CD14-positive monocyte (primary cell): ENCODE results near the gene SMARCB1. TPM values are rescaled to one million over a fixed set of nuclear protein-coding genes. Genes with fewer than 3 reads are reported as not detected.

Source experiments
- DNase-seq, 3 donors: peaks; one replicate each; pipeline ENCODE4 v3.0.0-alpha.2; 2011 to 2022
- H2AFZ ChIP-seq: 2 replicates; pipeline ENCODE4 v1.6.0; 2012; ENCODE audit warnings: mild to moderate bottlenecking, low read depth, low read length, inconsistent platforms; ENCODE audit not compliant: insufficient read depth, poor library complexity, severe bottlenecking
- H3K27ac ChIP-seq, 2 donors: 1 replicate in 1 of 2; 2 replicates in 1 of 2; pipeline ENCODE4 v1.5.1; 2012 to 2013; ENCODE audit warnings: low read length in 2 of 2, control low read depth in 1 of 2, inconsistent platforms in 1 of 2, low read depth in 1 of 2, mild to moderate bottlenecking in 1 of 2
- H3K27me3 ChIP-seq, 2 donors: one replicate each; pipeline versions ENCODE4 v1.6.0 to v1.6.1; 2011 to 2013; ENCODE audit warnings: low read length in 2 of 2; ENCODE audit not compliant: control insufficient read depth in 2 of 2, insufficient read depth in 2 of 2
- H3K36me3 ChIP-seq, 2 donors: replicated peaks in 1 of 2; 1 replicate in 1 of 2; 2 replicates in 1 of 2; pipeline versions ENCODE4 v1.5.1 to v1.6.1; 2012 to 2013; ENCODE audit warnings: low read length in 2 of 2, control low read depth in 1 of 2, inconsistent platforms in 1 of 2, mild to moderate bottlenecking in 1 of 2; ENCODE audit not compliant: insufficient read depth in 2 of 2, control insufficient read depth in 1 of 2
- H3K4me1 ChIP-seq, 2 donors: 1 replicate in 1 of 2; 2 replicates in 1 of 2; pipeline versions ENCODE4 v1.5.1 to v1.6.1; 2012 to 2013; ENCODE audit warnings: low read length in 2 of 2, control low read depth in 1 of 2, inconsistent platforms in 1 of 2, mild to moderate bottlenecking in 1 of 2, moderate library complexity in 1 of 2; ENCODE audit not compliant: insufficient read depth in 2 of 2, control insufficient read depth in 1 of 2
- H3K4me2 ChIP-seq: replicated peaks from 2 replicates; pipeline ENCODE3; 2012; ENCODE audit warnings: low read length, moderate library complexity, mild to moderate bottlenecking; ENCODE audit not compliant: poor library complexity, severe bottlenecking; ENCODE audit errors: extremely low read depth
- H3K4me3 ChIP-seq, 3 experiments: fragments of 200-600 bp in 1 of 3; sonication (generic) in 1 of 3; replicated peaks in 1 of 3; 1 replicate in 2 of 3; 2 replicates in 1 of 3; pipeline ENCODE4 v1.5.1; 2011 to 2013; ENCODE audit warnings: low read length in 3 of 3, mild to moderate bottlenecking in 3 of 3, control low read depth in 2 of 3, low read depth in 2 of 3, inconsistent platforms in 1 of 3, moderate library complexity in 1 of 3
- H3K79me2 ChIP-seq: 2 replicates; pipeline ENCODE4 v1.6.0; 2012; ENCODE audit warnings: mild to moderate bottlenecking, control low read depth, inconsistent platforms, low read length, moderate library complexity; ENCODE audit not compliant: insufficient read depth
- H3K9ac ChIP-seq: 2 replicates; pipeline ENCODE4 v1.6.0; 2017; ENCODE audit warnings: low read length, mild to moderate bottlenecking; ENCODE audit not compliant: insufficient read depth, poor library complexity, severe bottlenecking
- H3K9me3 ChIP-seq, 2 donors: replicated peaks in 1 of 2; 1 replicate in 1 of 2; 2 replicates in 1 of 2; pipeline versions ENCODE4 v1.5.1 to v1.6.1; 2012 to 2013; ENCODE audit warnings: low read length in 2 of 2, control low read depth in 1 of 2; ENCODE audit not compliant: control insufficient read depth in 1 of 2, insufficient read depth in 1 of 2
- H4K20me1 ChIP-seq: 2 replicates; pipeline ENCODE4 v1.6.0; 2012; ENCODE audit warnings: mild to moderate bottlenecking, low read length, control low read depth, moderate library complexity; ENCODE audit not compliant: insufficient read depth
- H3K27ac Mint-ChIP-seq, 7 donors: one replicate each; pipeline ENCODE4 v1.8.0; 2020; ENCODE audit warnings: mild to moderate bottlenecking in 7 of 7, mixed read lengths in 7 of 7, moderate library complexity in 6 of 7, inconsistent platforms in 2 of 7
- H3K27me3 Mint-ChIP-seq, 3 donors: one replicate each; pipeline ENCODE4 v1.8.0; 2021 to 2022; ENCODE audit warnings: low read depth in 3 of 3, mild to moderate bottlenecking in 3 of 3, mixed read lengths in 3 of 3, moderate library complexity in 3 of 3, inconsistent platforms in 1 of 3
- H3K36me3 Mint-ChIP-seq, 2 donors: one replicate each; pipeline ENCODE4 v1.8.0; 2020; ENCODE audit warnings: mixed read lengths in 2 of 2, inconsistent platforms in 1 of 2, mild to moderate bottlenecking in 1 of 2
- H3K4me1 Mint-ChIP-seq: one replicate; pipeline ENCODE4 v1.8.0; 2020; ENCODE audit warnings: mild to moderate bottlenecking, mixed read lengths
- H3K4me3 Mint-ChIP-seq, 2 donors: one replicate each; pipeline ENCODE4 v1.8.0; 2020; ENCODE audit warnings: mild to moderate bottlenecking in 2 of 2, mixed read lengths in 2 of 2, moderate library complexity in 1 of 2
- H3K9me3 Mint-ChIP-seq, 7 donors: one replicate each; pipeline ENCODE4 v1.8.0; 2020 to 2022; ENCODE audit warnings: mixed read lengths in 7 of 7, mild to moderate bottlenecking in 6 of 7, moderate library complexity in 6 of 7, inconsistent platforms in 2 of 7
- CTCF ChIP-seq: fragments of 200-600 bp; IDR thresholded peaks from one replicate; pipeline ENCODE4 v1.8.0; 2022; ENCODE audit warnings: antibody characterized with exemption, mild to moderate bottlenecking
- whole genome bisulfite sequencing: methylation state at CpG from one replicate; pipeline ENCODE4 v1.1.5; 2013; ENCODE audit warnings: missing lambda C conversion rate; ENCODE audit not compliant: insufficient coverage; 5-methylcytosine and 5-hydroxymethylcytosine counted together
- intact Hi-C, 2 donors: fragments of 100-400 bp; cut with micrococcal nuclease; formaldehyde crosslinking; loops; one replicate each; pipeline versions ENCODE4 v1.15.0 to v1.15.1; 2023
- polyA plus RNA-seq, 3 donors: library from polyadenylated mRNA; depleted of rRNA in 1 of 3; unstranded in 2 of 3; stranded (reverse) in 1 of 3; fragments of 300-500 nt in 2 of 3; fragments of >200 nt in 1 of 3; fragmentation: Illumina TruSeq in 2 of 3; gene quantifications; 1 replicate in 2 of 3; 2 replicates in 1 of 3; pipeline ENCODE4 v1.2.3, GENCODE V29; 2012 to 2021

SMARCB1 gene
- polyA plus RNA-seq, 3 donors = 30.3 to 71.8 (median 31.5) TPM

GRCh38 chr22:23781511-23782183 is 5.1 kb upstream of the SMARCB1 start:
- H3K9me3 ChIP-seq = no peaks in the 10 kb centered on the region
- DNase-seq = no peak
- no peak overlapping the region for H3K4me3 Mint-ChIP-seq
- H3K27ac ChIP-seq = no peak overlapping the region
- TF ChIP-seq CTCF = no peak
- no peak overlapping the region for H3K4me2 ChIP-seq
- 92% methylated on average over 10 of the region's 14 CpGs for WGBS
- peaks cover 5% of the 10 kb centered on the region in 2 donors for H3K4me1 ChIP-seq
- H3K9me3 Mint-ChIP-seq = no peaks in the 10 kb centered on the region
- H4K20me1 ChIP-seq = no peaks in the 10 kb centered on the region
- H3K27me3 ChIP-seq = no peaks in the 10 kb centered on the region
- H3K36me3 ChIP-seq = no peaks in the 10 kb centered on the region
- no peak overlapping the region for H2AFZ ChIP-seq
- intact Hi-C loops = no loop called here
- H3K79me2 ChIP-seq = no peaks in the 10 kb centered on the region
- no peak overlapping the region for H3K4me3 ChIP-seq
- peaks cover 3% of the 10 kb centered on the region for H3K4me1 Mint-ChIP-seq
- no peaks in the 10 kb centered on the region for H3K36me3 Mint-ChIP-seq
- H3K27ac Mint-ChIP-seq = peak overlapping the region in 1 of 7 donors; percentile 18
- H3K9ac ChIP-seq = no peak overlapping the region
- peaks cover 0 to 6% (median 1%) of the 10 kb centered on the region in 3 donors for H3K27me3 Mint-ChIP-seq

GRCh38 chr22:23782252-23782651 is 4.5 kb upstream of the SMARCB1 start:
- Histone ChIP-seq H3K4me3 (no peak overlapping the region), H3K36me3 (no peaks in the 10 kb centered on the region), H3K27ac (no peak overlapping the region), H3K9ac (no peak overlapping the region), H2AFZ (no peak overlapping the region), H3K4me1 (peaks cover 6 to 7% of the 10 kb centered on the region in 2 donors), H3K79me2 (peaks cover under 1% of the 10 kb centered on the region), H3K4me2 (no peak overlapping the region), H4K20me1 (peaks cover under 1% of the 10 kb centered on the region), H3K9me3 (no peaks in the 10 kb centered on the region), H3K27me3 (no peaks in the 10 kb centered on the region)
- TF ChIP-seq CTCF = no peak
- peaks cover 0 to 6% (median 1%) of the 10 kb centered on the region in 3 donors for H3K27me3 Mint-ChIP-seq
- peaks cover 3% of the 10 kb centered on the region for H3K4me1 Mint-ChIP-seq
- no peaks in the 10 kb centered on the region for H3K9me3 Mint-ChIP-seq
- H3K36me3 Mint-ChIP-seq = no peaks in the 10 kb centered on the region
- no peak overlapping the region for H3K27ac Mint-ChIP-seq
- DNase-seq = no peak
- intact Hi-C loops = no loop called here
- WGBS = 97% methylated on average over 10 of the region's 16 CpGs
- no peak overlapping the region for H3K4me3 Mint-ChIP-seq
